HepG2 (cell line): ENCODE results near the gene UNC93A. TPM values are rescaled to one million over a fixed set of nuclear protein-coding genes. Genes with fewer than 3 reads are reported as not detected.

ENCODE experiments used
- ARID5B ChIP-seq: IDR thresholded peaks from 2 replicates; pipeline ENCODE4 v1.4.0; 2020; ENCODE audit warnings: mild to moderate bottlenecking, missing genetic modification reagents
- CCDC6 ChIP-seq: sonication (generic); formaldehyde crosslinking; IDR thresholded peaks from 2 replicates; pipeline ENCODE4 v1.8.1; 2022; ENCODE audit warnings: mild to moderate bottlenecking, missing genetic modification reagents, moderate library complexity
- CEBPB ChIP-seq: IDR thresholded peaks from 2 replicates; pipeline ENCODE4 v1.6.1; 2011; ENCODE audit warnings: low read depth, low read length, improper control_type of control experiment, borderline replicate concordance
- CHD4 ChIP-seq: fragments of 200-600 bp; sonication (generic); IDR thresholded peaks from 2 replicates; pipeline ENCODE4 v1.7.0; 2017; ENCODE audit warnings: mild to moderate bottlenecking, low read length, borderline replicate concordance
- CREB1 ChIP-seq, 2 experiments: fragments of 450-650 bp in 1 of 2; IDR thresholded peaks; 2 replicates each; pipeline ENCODE4 v1.6.1; 2016 to 2017; ENCODE audit warnings: control low read depth in 1 of 2, mild to moderate bottlenecking in 1 of 2, missing compliant biosample characterization in 1 of 2, missing genetic modification characterization in 1 of 2
- HNF1B ChIP-seq: sonication (generic); formaldehyde crosslinking; IDR thresholded peaks from 2 replicates; pipeline ENCODE4 v1.5.1; 2020; ENCODE audit warnings: mild to moderate bottlenecking, moderate library complexity, missing genetic modification reagents
- IKZF4 ChIP-seq: sonication (generic); formaldehyde crosslinking; IDR thresholded peaks from 2 replicates; pipeline ENCODE4 v1.5.1; 2020; ENCODE audit warnings: borderline replicate concordance, mild to moderate bottlenecking, low read depth, missing genetic modification reagents; ENCODE audit errors: not compliant biosample characterization
- KLF9 ChIP-seq: IDR thresholded peaks from 2 replicates; pipeline ENCODE4 v1.6.1; 2016; ENCODE audit warnings: low read depth
- MBD4 ChIP-seq: IDR thresholded peaks from 2 replicates; pipeline ENCODE4 v1.6.1; 2012; ENCODE audit warnings: low read length, inconsistent platforms, borderline replicate concordance
- MTERF4 ChIP-seq: sonication (generic); formaldehyde crosslinking; IDR thresholded peaks from 2 replicates; pipeline ENCODE4 v1.8.0; 2023; ENCODE audit warnings: mild to moderate bottlenecking, missing genetic modification reagents
- SNAPC5 ChIP-seq: sonication (generic); formaldehyde crosslinking; IDR thresholded peaks from 2 replicates; pipeline ENCODE4 v1.8.1; 2023; ENCODE audit warnings: mild to moderate bottlenecking, missing genetic modification reagents, borderline replicate concordance
- U2AF2 ChIP-seq: fragments of 200-400 bp; formaldehyde crosslinking; IDR thresholded peaks from 2 replicates; pipeline ENCODE4 v1.6.1; 2017; ENCODE audit warnings: low read depth, mild to moderate bottlenecking, low read length
- ZMYM4 ChIP-seq: sonication (generic); formaldehyde crosslinking; IDR thresholded peaks from 2 replicates; pipeline ENCODE4 v1.8.1; 2023; ENCODE audit warnings: mild to moderate bottlenecking, missing genetic modification reagents
- ZNF24 ChIP-seq: fragments of 450-650 bp; IDR thresholded peaks from 2 replicates; pipeline ENCODE4 v1.6.1; 2017; ENCODE audit warnings: antibody characterized with exemption, mild to moderate bottlenecking
- ZNF292 ChIP-seq: sonication (generic); formaldehyde crosslinking; IDR thresholded peaks from 2 replicates; pipeline ENCODE4 v1.8.1; 2022; ENCODE audit warnings: mild to moderate bottlenecking, low read depth, missing genetic modification reagents, borderline replicate concordance
- ZNF550 ChIP-seq: sonication (generic); formaldehyde crosslinking; IDR thresholded peaks from 2 replicates; pipeline ENCODE4 v1.4.0; 2020; ENCODE audit warnings: mild to moderate bottlenecking, missing genetic modification reagents, borderline replicate concordance
- ZNF747 ChIP-seq: sonication (generic); formaldehyde crosslinking; IDR thresholded peaks from 2 replicates; pipeline ENCODE4 v1.8.1; 2023; ENCODE audit warnings: missing genetic modification reagents, mild to moderate bottlenecking, borderline replicate concordance
- ZNF782 ChIP-seq: sonication (generic); formaldehyde crosslinking; IDR thresholded peaks from 2 replicates; pipeline ENCODE4 v1.4.0; 2020; ENCODE audit warnings: missing genetic modification reagents, mild to moderate bottlenecking, borderline replicate concordance
- ZXDC ChIP-seq: sonication (generic); formaldehyde crosslinking; IDR thresholded peaks from 2 replicates; pipeline ENCODE4 v1.5.0; 2020; ENCODE audit warnings: mild to moderate bottlenecking, missing genetic modification reagents
- polyA plus RNA-seq, 8 experiments: library from polyadenylated mRNA; depleted of rRNA in 3 of 8; stranded (reverse) in 7 of 8; unstranded in 1 of 8; fragments of >200 nt; fragmentation: Illumina TruSeq in 4 of 8; extraction: Trizol in 4 of 8; gene quantifications; 2 replicates each; pipeline versions ENCODE4 v1.2.1 to v1.2.3, GENCODE V29; 2011 to 2016; ENCODE audit warnings: low read depth in 4 of 8, missing spikeins in 1 of 8, mixed read lengths in 1 of 8; ENCODE audit not compliant: insufficient read depth in 1 of 8
- total RNA-seq, 5 experiments: library from RNA; depleted of rRNA; stranded (reverse); fragments of >200 nt; fragmentation: Illumina TruSeq; extraction: Trizol; gene quantifications; 2 replicates each; pipeline ENCODE4 v1.2.3, GENCODE V29; 2016; ENCODE audit warnings: low read depth in 1 of 5

UNC93A gene
- total and polyA plus RNA-seq, 2 of the 13 experiments (the other 11 are each of a cell fraction or from before 2014, with no cell fraction given): 11.0 to 42.7 TPM

- TF ChIP-seq ARID5B (CRISPR knock-in tag): peak; percentile 82
- TF ChIP-seq KLF9 (CRISPR knock-in tag): no peak
- TF ChIP-seq ZXDC (CRISPR knock-in tag): no peak; the same call in 1 of the 2 replicates
- no peak; the same call in 1 of the 2 replicates for TF ChIP-seq CREB1 (IDR thresholded peaks at IDR 0.05)
- no peak; the same call in 1 of the 2 replicates for TF ChIP-seq CREB1 (CRISPR knock-in tag; IDR thresholded peaks at IDR 0.05)
- peak; percentile 80; the same call in 1 of the 2 replicates for TF ChIP-seq ZNF747 (CRISPR knock-in tag)
- no peak for TF ChIP-seq CHD4
- peak; percentile 98 for TF ChIP-seq HNF1B (CRISPR knock-in tag)
- TF ChIP-seq SNAPC5 (CRISPR knock-in tag): no peak; the same call in 1 of the 2 replicates
- TF ChIP-seq MTERF4 (CRISPR knock-in tag): no peak
- TF ChIP-seq ZNF24: peak; percentile 37; the same call in 1 of the 2 replicates
- no peak; the same call in none of the 2 replicates for TF ChIP-seq ZNF782 (CRISPR knock-in tag)
- no peak for TF ChIP-seq MBD4
- TF ChIP-seq IKZF4 (CRISPR knock-in tag): peak; percentile 82
- peak; percentile 87; the same call in 1 of the 2 replicates for TF ChIP-seq CCDC6
- TF ChIP-seq U2AF2: no peak
- TF ChIP-seq CEBPB: peak; percentile 95
- no peak for TF ChIP-seq ZNF550
- peak; percentile 88 for TF ChIP-seq ZMYM4 (CRISPR knock-in tag)
- TF ChIP-seq ZNF292 (CRISPR knock-in tag): peak; percentile 99; the same call in 1 of the 2 replicates
These were observed 22.3 kb upstream of the UNC93A start (continued) for GRCh38 chr6:167268683-167269280.
